HEK293 (cell line): Measurements from ENCODE around the gene MBP.

ENCODE experiments used
- CTCF ChIA-PET: fragments of 350-600 bp; formaldehyde crosslinking; extraction: SDS; loops from one replicate; lab custom pipeline; 2021; ENCODE audit warnings: antibody characterized with exemption; lab: Yijun Ruan, JAX
- POLR2A ChIA-PET: fragments of 300-600 bp; formaldehyde crosslinking; extraction: SDS; loops from one replicate; lab custom pipeline; 2020; ENCODE audit warnings: antibody characterized with exemption, inconsistent platforms; lab: Yijun Ruan, JAX
- H3K27ac ChIP-seq: fragments of 200-500 bp; sonication (Bioruptor generic); 2 replicates; pipeline ENCODE4 v1.5.1; 2014; ENCODE audit warnings: low read depth, low read length, control low read depth, inconsistent platforms; ENCODE audit errors: extremely low read depth
- H3K36me3 ChIP-seq, 2 experiments: fragments of 200-500 bp in 1 of 2; sonication (Bioruptor generic) in 1 of 2; 1 replicate in 1 of 2; 2 replicates in 1 of 2; pipeline ENCODE4 v1.5.1; 2014 to 2017; ENCODE audit warnings: inconsistent platforms in 2 of 2, low read length in 2 of 2; ENCODE audit not compliant: control insufficient read depth in 2 of 2, insufficient read depth in 1 of 2
- H3K4me1 ChIP-seq: fragments of 200-500 bp; sonication (Bioruptor generic); 2 replicates; pipeline ENCODE4 v1.5.1; 2014; ENCODE audit warnings: mild to moderate bottlenecking, low read length, inconsistent platforms; ENCODE audit not compliant: control insufficient read depth, insufficient read depth
- H3K4me3 ChIP-seq: 2 replicates; pipeline ENCODE4 v1.5.1; 2011; ENCODE audit warnings: low read depth, mild to moderate bottlenecking, control low read depth, low read length, moderate library complexity
- H3K9me3 ChIP-seq: fragments of 200-500 bp; sonication (Bioruptor generic); 2 replicates; pipeline ENCODE4 v1.5.1; 2014; ENCODE audit warnings: low read depth, low read length, inconsistent platforms; ENCODE audit not compliant: control insufficient read depth, insufficient read depth
- EGR2 ChIP-seq: fragments of 450-650 bp; formaldehyde crosslinking; IDR thresholded peaks from 2 replicates; pipeline ENCODE4 v1.5.1; 2016; ENCODE audit warnings: low read depth, missing biosample characterization, missing genetic modification characterization
- HIC1 ChIP-seq: fragments of 450-650 bp; formaldehyde crosslinking; IDR thresholded peaks from 2 replicates; pipeline ENCODE4 v1.5.1; 2016; ENCODE audit warnings: missing biosample characterization, missing genetic modification characterization
- HOXA7 ChIP-seq: sonication (generic); formaldehyde crosslinking; IDR thresholded peaks from 2 replicates; pipeline ENCODE4 v1.8.1; 2022; ENCODE audit warnings: missing genetic modification reagents, borderline replicate concordance
- OSR2 ChIP-seq: fragments of 450-650 bp; formaldehyde crosslinking; IDR thresholded peaks from 2 replicates; pipeline ENCODE4 v1.5.1; 2016; ENCODE audit warnings: missing biosample characterization, missing genetic modification characterization
- PBX3 ChIP-seq: sonication (generic); formaldehyde crosslinking; IDR thresholded peaks from 2 replicates; pipeline ENCODE4 v1.8.1; 2022; ENCODE audit warnings: mild to moderate bottlenecking, moderate library complexity, missing genetic modification reagents
- RBAK ChIP-seq: fragments of 450-650 bp; formaldehyde crosslinking; IDR thresholded peaks from 2 replicates; pipeline ENCODE4 v1.5.1; 2016; ENCODE audit warnings: missing biosample characterization, missing genetic modification characterization
- SCRT2 ChIP-seq: fragments of 450-650 bp; formaldehyde crosslinking; IDR thresholded peaks from 2 replicates; pipeline ENCODE4 v1.5.1; 2016; ENCODE audit warnings: missing biosample characterization, missing genetic modification characterization
- YY1 ChIP-seq: fragments of 450-650 bp; formaldehyde crosslinking; IDR thresholded peaks from 2 replicates; pipeline ENCODE4 v1.5.1; 2018; ENCODE audit warnings: missing biosample characterization, missing genetic modification characterization
- ZBTB1 ChIP-seq: fragments of 450-650 bp; formaldehyde crosslinking; IDR thresholded peaks from 2 replicates; pipeline ENCODE4 v1.5.1; 2016; ENCODE audit warnings: missing biosample characterization, missing genetic modification characterization
- ZEB2 ChIP-seq: fragments of 450-650 bp; formaldehyde crosslinking; IDR thresholded peaks from 2 replicates; pipeline ENCODE4 v1.5.1; 2016; ENCODE audit warnings: missing biosample characterization, missing genetic modification characterization
- ZFP37 ChIP-seq: fragments of 450-650 bp; formaldehyde crosslinking; IDR thresholded peaks from 2 replicates; pipeline ENCODE4 v1.5.1; 2016; ENCODE audit warnings: missing biosample characterization, missing genetic modification characterization
- ZNF114 ChIP-seq: fragments of 450-650 bp; formaldehyde crosslinking; IDR thresholded peaks from 2 replicates; pipeline ENCODE4 v1.5.0; 2017; ENCODE audit warnings: missing biosample characterization, missing genetic modification characterization
- ZNF121 ChIP-seq: fragments of 450-650 bp; formaldehyde crosslinking; IDR thresholded peaks from 2 replicates; pipeline ENCODE4 v1.5.1; 2016; ENCODE audit warnings: missing biosample characterization, missing genetic modification characterization
- ZNF148 ChIP-seq: fragments of 450-650 bp; formaldehyde crosslinking; IDR thresholded peaks from 2 replicates; pipeline ENCODE4 v1.5.0; 2017; ENCODE audit warnings: missing biosample characterization, missing genetic modification characterization, borderline replicate concordance
- ZNF19 ChIP-seq: fragments of 450-650 bp; formaldehyde crosslinking; IDR thresholded peaks from 2 replicates; pipeline ENCODE4; 2016; ENCODE audit warnings: missing biosample characterization, missing genetic modification characterization, low read depth
- ZNF2 ChIP-seq: fragments of 450-650 bp; formaldehyde crosslinking; IDR thresholded peaks from 2 replicates; pipeline ENCODE4 v1.5.1; 2016; ENCODE audit warnings: missing biosample characterization, missing genetic modification characterization
- ZNF221 ChIP-seq: fragments of 450-650 bp; formaldehyde crosslinking; IDR thresholded peaks from 2 replicates; pipeline ENCODE4 v1.5.1; 2017; ENCODE audit warnings: missing biosample characterization, missing genetic modification characterization, borderline replicate concordance
- ZNF248 ChIP-seq: fragments of 450-650 bp; formaldehyde crosslinking; IDR thresholded peaks from 2 replicates; pipeline ENCODE4 v1.5.1; 2017; ENCODE audit warnings: missing biosample characterization, missing genetic modification characterization
- ZNF366 ChIP-seq: fragments of 450-650 bp; formaldehyde crosslinking; conservative IDR thresholded peaks from 2 replicates; pipeline ENCODE4 v1.5.1; 2016; ENCODE audit warnings: missing biosample characterization, missing genetic modification characterization
- ZNF416 ChIP-seq: fragments of 450-650 bp; formaldehyde crosslinking; IDR thresholded peaks from 2 replicates; pipeline ENCODE4 v1.5.1; 2016; ENCODE audit warnings: missing biosample characterization, missing genetic modification characterization
- ZNF433 ChIP-seq: fragments of 450-650 bp; formaldehyde crosslinking; IDR thresholded peaks from 2 replicates; pipeline ENCODE4 v1.5.1; 2016; ENCODE audit warnings: missing biosample characterization, missing genetic modification characterization, low read depth
- ZNF555 ChIP-seq: fragments of 450-650 bp; formaldehyde crosslinking; conservative IDR thresholded peaks from 2 replicates; pipeline ENCODE4 v1.5.1; 2017; ENCODE audit warnings: missing biosample characterization, mild to moderate bottlenecking, missing genetic modification characterization, inconsistent platforms
- ZNF560 ChIP-seq: fragments of 450-650 bp; formaldehyde crosslinking; IDR thresholded peaks from 2 replicates; pipeline ENCODE4 v1.5.1; 2017; ENCODE audit warnings: missing biosample characterization, missing genetic modification characterization, borderline replicate concordance
- ZNF585B ChIP-seq: fragments of 450-650 bp; formaldehyde crosslinking; IDR thresholded peaks from 2 replicates; pipeline ENCODE4 v1.5.1; 2016; ENCODE audit warnings: missing biosample characterization, missing genetic modification characterization
- ZNF624 ChIP-seq: fragments of 450-650 bp; formaldehyde crosslinking; IDR thresholded peaks from 2 replicates; pipeline ENCODE4 v1.5.1; 2017; ENCODE audit warnings: missing biosample characterization, missing genetic modification characterization
- ZNF660 ChIP-seq: fragments of 450-650 bp; IDR thresholded peaks from 2 replicates; pipeline ENCODE4 v1.5.1; 2018; ENCODE audit warnings: missing biosample characterization, mild to moderate bottlenecking, missing genetic modification characterization
- ZNF664 ChIP-seq: fragments of 450-650 bp; formaldehyde crosslinking; IDR thresholded peaks from 2 replicates; pipeline ENCODE4 v1.5.1; 2016; ENCODE audit warnings: missing biosample characterization, missing genetic modification characterization
- ZNF768 ChIP-seq: fragments of 450-650 bp; formaldehyde crosslinking; IDR thresholded peaks from 2 replicates; pipeline ENCODE4 v1.5.1; 2018; ENCODE audit warnings: missing biosample characterization, mild to moderate bottlenecking, missing genetic modification characterization
- ZNF785 ChIP-seq: fragments of 450-650 bp; formaldehyde crosslinking; IDR thresholded peaks from 2 replicates; pipeline ENCODE4 v1.5.1; 2016; ENCODE audit warnings: missing biosample characterization, missing genetic modification characterization
- TF ChIP-seq, protein P1 (sequence below): fragments of 450-650 bp; formaldehyde crosslinking; IDR thresholded peaks from 2 replicates; pipeline ENCODE4 v1.5.1; 2016; ENCODE audit warnings: missing biosample characterization, missing genetic modification characterization, borderline replicate concordance

MBP gene

GRCh38 chr18:77155031-77155430 lies 22.4 kb upstream of the MBP start:
- Histone ChIP-seq H3K4me3 (no peak overlapping the region), H3K4me1 (no peaks in the 10 kb centered on the region), H3K9me3 (no peaks in the 10 kb centered on the region), H3K27ac (no peak overlapping the region), H3K36me3 (no peaks in the 10 kb centered on the region)
- ChIA-PET CTCF (no interaction called here), POLR2A (no interaction called here)
- TF ChIP-seq ZFP37 (tag by site-specific recombination) (no peak), ZNF624 (tag by site-specific recombination) (no peak), HOXA7 (CRISPR knock-in tag) (no peak), ZNF560 (tag by site-specific recombination) (no peak), ZNF660 (no peak), ZNF248 (no peak), HIC1 (tag by site-specific recombination) (no peak), ZBTB1 (tag by site-specific recombination) (no peak), ZNF416 (no peak), ZNF121 (tag by site-specific recombination) (no peak), PBX3 (no peak), SCRT2 (no peak)

- Histone ChIP-seq H3K4me1 (no peaks in the 10 kb centered on the region), H3K4me3 (no peak overlapping the region), H3K9me3 (no peaks in the 10 kb centered on the region), H3K36me3 (no peaks in the 10 kb centered on the region), H3K27ac (no peak overlapping the region)
- CTCF ChIA-PET = no interaction called here
- TF ChIP-seq ZNF555 (tag by site-specific recombination) (no peak), ZNF664 (tag by site-specific recombination) (no peak), ZEB2 (tag by site-specific recombination) (no peak), ZNF433 (tag by site-specific recombination) (no peak), ZNF585B (tag by site-specific recombination) (no peak), ZNF768 (tag by site-specific recombination) (no peak), YY1 (no peak), ZNF114 (no peak), ZNF785 (tag by site-specific recombination) (no peak), EGR2 (tag by site-specific recombination) (no peak), ZNF19 (no peak), ZNF148 (tag by site-specific recombination) (no peak), HOXA7 (CRISPR knock-in tag) (no peak), ZNF2 (tag by site-specific recombination) (no peak), RBAK (tag by site-specific recombination) (no peak), OSR2 (tag by site-specific recombination) (no peak), ZNF221 (tag by site-specific recombination) (no peak), ZNF366 (tag by site-specific recombination) (no peak)
- TF ChIP-seq, protein P1, sequence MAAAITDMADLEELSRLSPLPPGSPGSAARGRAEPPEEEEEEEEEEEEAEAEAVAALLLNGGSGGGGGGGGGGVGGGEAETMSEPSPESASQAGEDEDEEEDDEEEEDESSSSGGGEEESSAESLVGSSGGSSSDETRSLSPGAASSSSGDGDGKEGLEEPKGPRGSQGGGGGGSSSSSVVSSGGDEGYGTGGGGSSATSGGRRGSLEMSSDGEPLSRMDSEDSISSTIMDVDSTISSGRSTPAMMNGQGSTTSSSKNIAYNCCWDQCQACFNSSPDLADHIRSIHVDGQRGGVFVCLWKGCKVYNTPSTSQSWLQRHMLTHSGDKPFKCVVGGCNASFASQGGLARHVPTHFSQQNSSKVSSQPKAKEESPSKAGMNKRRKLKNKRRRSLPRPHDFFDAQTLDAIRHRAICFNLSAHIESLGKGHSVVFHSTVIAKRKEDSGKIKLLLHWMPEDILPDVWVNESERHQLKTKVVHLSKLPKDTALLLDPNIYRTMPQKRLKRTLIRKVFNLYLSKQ (tag by site-specific recombination) = no peak
- POLR2A ChIA-PET = no interaction called here
Measured at GRCh38 chr18:77153404-77153803, 20.8 kb upstream of the MBP start.
